GM23248 (cell line): ENCODE results near the gene TRAF5. TPM values are rescaled to one million over a fixed set of nuclear protein-coding genes. Genes with fewer than 3 reads are reported as not detected.
"Not testable (repeated sequence)": the region's sequence is repeated elsewhere in the genome, so short reads cannot be mapped to it uniquely, and the experiment has no call there.

Source experiments
- DNase-seq: peaks from one replicate; pipeline ENCODE4 v3.0.0-alpha.2; 2015
- H2AFZ ChIP-seq: fragments of 200-600 bp; sonication (generic); 2 replicates; pipeline ENCODE4 v1.6.1; 2016; ENCODE audit warnings: antibody characterized with exemption
- H3F3A ChIP-seq: fragments of 200-600 bp; sonication (generic); 2 replicates; pipeline ENCODE4 v1.6.1; 2016; ENCODE audit warnings: mild to moderate bottlenecking, antibody characterized with exemption, mixed run types; ENCODE audit not compliant: insufficient read depth
- H3K27ac ChIP-seq: fragments of 200-600 bp; sonication (generic); 2 replicates; pipeline ENCODE4 v1.5.1; 2016; ENCODE audit warnings: mild to moderate bottlenecking
- H3K27me3 ChIP-seq: fragments of 200-600 bp; sonication (generic); replicated peaks from 2 replicates; pipeline ENCODE4 v1.6.1; 2016; ENCODE audit warnings: mild to moderate bottlenecking; ENCODE audit not compliant: insufficient read depth
- H3K36me3 ChIP-seq: fragments of 200-600 bp; sonication (generic); 2 replicates; pipeline ENCODE4 v1.6.1; 2016; ENCODE audit warnings: low read depth, mild to moderate bottlenecking
- H3K4me1 ChIP-seq: fragments of 200-600 bp; sonication (generic); 2 replicates; pipeline ENCODE4 v1.6.1; 2016; ENCODE audit warnings: mild to moderate bottlenecking; ENCODE audit not compliant: insufficient read depth
- H3K4me2 ChIP-seq: fragments of 200-600 bp; sonication (generic); one replicate; pipeline ENCODE4 v1.6.1; 2016; ENCODE audit warnings: mild to moderate bottlenecking; ENCODE audit not compliant: unreplicated experiment
- H3K4me3 ChIP-seq: fragments of 200-600 bp; sonication (generic); 2 replicates; pipeline ENCODE4 v1.5.1; 2016; ENCODE audit warnings: mild to moderate bottlenecking
- H3K79me2 ChIP-seq: fragments of 200-600 bp; sonication (generic); 2 replicates; pipeline ENCODE4 v1.6.1; 2016; ENCODE audit warnings: mild to moderate bottlenecking; ENCODE audit not compliant: insufficient read depth
- H3K9ac ChIP-seq: fragments of 200-600 bp; sonication (generic); 2 replicates; pipeline ENCODE4 v1.6.1; 2016; ENCODE audit warnings: mild to moderate bottlenecking
- H3K9me2 ChIP-seq: fragments of 200-600 bp; sonication (generic); 2 replicates; pipeline ENCODE4 v1.6.1; 2016; ENCODE audit warnings: mixed run types, mild to moderate bottlenecking, moderate library complexity; ENCODE audit not compliant: insufficient read depth
- H3K9me3 ChIP-seq: fragments of 200-600 bp; sonication (generic); one replicate; pipeline ENCODE4 v1.6.1; 2017; ENCODE audit warnings: low read depth
- H4K20me1 ChIP-seq: fragments of 200-600 bp; sonication (generic); 2 replicates; pipeline ENCODE4 v1.6.0; 2016; ENCODE audit not compliant: insufficient read depth
- EZH2 ChIP-seq: fragments of 200-600 bp; sonication (generic); IDR thresholded peaks from 2 replicates; pipeline ENCODE4 v1.6.1; 2018; ENCODE audit warnings: antibody characterized with exemption, mild to moderate bottlenecking; ENCODE audit not compliant: insufficient read depth, poor library complexity, severe bottlenecking
- EZH2phosphoT487 ChIP-seq: fragments of 200-600 bp; sonication (generic); IDR thresholded peaks from 2 replicates; pipeline ENCODE4 v1.6.1; 2018; ENCODE audit warnings: antibody characterized with exemption, moderate library complexity, mild to moderate bottlenecking, low read depth; ENCODE audit not compliant: insufficient read depth
- WGBS, 2 experiments: methylation state at CpG; one replicate each; pipeline ENCODE4 v1.1.6; 2015 to 2017; ENCODE audit warnings: low lambda C conversion rate in 2 of 2, low coverage in 1 of 2; ENCODE audit errors: missing lambda C conversion rate in 2 of 2; 5-methylcytosine and 5-hydroxymethylcytosine counted together
- in situ Hi-C: fragments of 300-500 bp; cut with MboI; formaldehyde crosslinking; loops from 2 replicates; pipeline ENCODE4 v1.15.0; 2020
- polyA plus RNA-seq: library from polyadenylated mRNA; unstranded; fragments of >200 nt; fragmentation: Nextera tagmentation; extraction: Ambion mirVana; gene quantifications from 2 replicates; pipeline ENCODE4 v1.2.1, GENCODE V29; 2016
- total RNA-seq: library from RNA; depleted of rRNA; stranded (reverse); fragments of >200 nt; shearing (Covaris generic); gene quantifications from 2 replicates; pipeline ENCODE4 v1.2.3, GENCODE V29; 2014

TRAF5 gene
- total and polyA plus RNA-seq, 2 experiments from 2014 or later = 5.7 to 7.7 TPM

DNA sequence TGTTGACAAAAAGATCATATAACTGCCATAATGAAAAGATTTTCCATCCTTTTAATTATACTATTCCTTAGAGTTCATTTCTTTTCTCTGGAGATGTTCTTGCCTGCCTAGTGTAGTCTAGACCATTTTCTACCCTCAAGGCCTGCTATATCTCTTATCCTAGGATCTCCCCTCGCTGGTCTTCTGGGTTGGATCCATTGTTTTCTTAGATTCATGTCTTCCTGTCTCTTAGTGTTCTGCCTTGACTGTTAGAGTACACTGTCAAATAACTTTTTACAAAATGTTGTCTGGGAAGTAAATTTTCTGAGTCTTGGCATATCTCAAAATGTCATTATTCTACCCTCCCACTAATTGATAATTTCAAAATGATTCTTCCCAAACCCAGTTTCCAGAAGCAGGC, 66.6 kb downstream of the TRAF5 start:
- no peak for DNase-seq
- no peak overlapping the region for H3K4me3 ChIP-seq
- no peak overlapping the region for H2AFZ ChIP-seq
- no peaks in the 10 kb centered on the region for H3K9me3 ChIP-seq
- H3K4me1 ChIP-seq = no peaks in the 10 kb centered on the region
- no peak overlapping the region for H3K9ac ChIP-seq
- 0 out of 2 replicates have a peak, but pooled peaks cover 4% of the 10 kb centered on the region for H3K36me3 ChIP-seq
- TF ChIP-seq EZH2phosphoT487 (no peak), EZH2 (no peak)
- in situ Hi-C loops = no loop called here
- no peaks in the 10 kb centered on the region for H4K20me1 ChIP-seq
- whole genome bisulfite sequencing, 2 experiments = 61 to 64% methylated on average over 1 of the region's 1 CpG
- no peaks in the 10 kb centered on the region for H3K9me2 ChIP-seq
- no peaks in the 10 kb centered on the region for H3K27me3 ChIP-seq
- H3K4me2 ChIP-seq = no peak overlapping the region
- H3K27ac ChIP-seq = no peak overlapping the region
- no peaks in the 10 kb centered on the region for H3K79me2 ChIP-seq
- H3F3A ChIP-seq = no peaks in the 10 kb centered on the region

DNA sequence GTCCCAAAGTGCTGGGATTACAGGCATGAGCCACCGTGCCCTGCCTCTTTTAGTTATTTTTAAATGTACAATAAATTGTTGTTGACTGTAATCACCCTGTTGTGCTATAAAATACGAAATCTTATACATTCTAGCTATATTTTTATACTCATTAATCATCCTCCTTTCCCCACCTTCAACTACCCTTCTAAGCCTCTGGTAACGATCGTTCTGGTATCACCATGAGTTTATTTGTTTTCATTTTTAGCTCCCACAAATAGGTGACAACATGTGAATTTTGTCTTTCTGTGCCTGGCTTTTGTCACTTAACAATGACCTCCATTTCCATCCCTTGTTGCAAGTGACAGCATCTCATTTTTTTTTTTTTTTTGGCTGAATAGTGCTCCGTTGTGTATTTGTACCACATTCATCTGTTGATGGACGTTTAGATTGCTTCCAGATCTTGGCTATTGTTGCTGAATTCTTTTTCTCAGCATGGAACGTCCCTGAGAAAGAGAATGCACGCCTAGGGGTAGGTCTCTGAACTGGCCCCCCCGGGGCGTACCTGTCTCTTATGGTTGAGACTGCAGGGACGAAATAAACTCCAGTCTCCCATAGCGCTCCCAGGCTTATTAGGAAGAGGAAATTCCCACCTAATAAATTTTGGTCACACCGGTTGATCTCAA, 71.8 kb downstream of the TRAF5 start:
- H3K36me3 ChIP-seq, H3K4me1 ChIP-seq: not testable (repeated sequence)

DNA sequence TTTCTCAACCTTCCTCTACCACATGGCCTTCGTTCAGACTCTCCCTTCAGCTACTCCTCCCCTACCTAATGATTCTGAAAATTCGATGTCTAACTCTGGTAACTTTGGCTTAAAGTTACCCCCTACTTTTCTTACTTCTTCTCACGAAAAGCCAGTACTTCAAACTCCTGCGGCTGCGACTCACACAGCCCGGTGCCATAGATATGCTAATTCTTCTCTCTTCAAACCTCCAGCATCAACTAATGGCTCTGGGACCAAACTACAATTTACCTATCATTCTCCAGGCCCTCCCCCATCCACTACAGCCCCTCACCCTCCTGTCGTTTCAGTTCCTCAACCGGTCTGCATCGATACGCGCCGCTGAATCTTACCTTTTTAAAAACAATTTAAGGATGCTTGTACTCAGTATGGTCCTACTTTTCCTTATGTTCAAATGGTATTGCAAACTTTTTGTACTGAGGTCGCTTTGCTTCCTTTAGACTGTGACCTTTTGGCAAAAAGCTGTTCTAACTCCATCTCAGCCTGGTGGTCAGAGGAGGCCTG, 73.3 kb downstream of the TRAF5 start:
- H3K4me1 ChIP-seq, H3K9me3 ChIP-seq, H3K4me3 ChIP-seq, H3K79me2 ChIP-seq, in situ Hi-C loops, H3K9me2 ChIP-seq, H2AFZ ChIP-seq, H3K9ac ChIP-seq, H3K4me2 ChIP-seq, H3K27me3 ChIP-seq, H3F3A ChIP-seq, H3K27ac ChIP-seq, DNase-seq, H4K20me1 ChIP-seq, H3K36me3 ChIP-seq: not testable (repeated sequence)
- WGBS, 2 experiments = 82 to 83% methylated on average over 13 of the region's 13 CpGs

More for the DNA sequence above, 71.8 kb downstream of the TRAF5 start:
- H4K20me1 ChIP-seq, H3K9me2 ChIP-seq, H3F3A ChIP-seq, H2AFZ ChIP-seq, H3K4me3 ChIP-seq, H3K27me3 ChIP-seq, in situ Hi-C loops, H3K79me2 ChIP-seq, H3K9me3 ChIP-seq, H3K4me2 ChIP-seq, H3K9ac ChIP-seq, H3K27ac ChIP-seq, DNase-seq: not testable (repeated sequence)
- 76% methylated on average over 13 of the region's 13 CpGs for WGBS, 2 experiments

DNA sequence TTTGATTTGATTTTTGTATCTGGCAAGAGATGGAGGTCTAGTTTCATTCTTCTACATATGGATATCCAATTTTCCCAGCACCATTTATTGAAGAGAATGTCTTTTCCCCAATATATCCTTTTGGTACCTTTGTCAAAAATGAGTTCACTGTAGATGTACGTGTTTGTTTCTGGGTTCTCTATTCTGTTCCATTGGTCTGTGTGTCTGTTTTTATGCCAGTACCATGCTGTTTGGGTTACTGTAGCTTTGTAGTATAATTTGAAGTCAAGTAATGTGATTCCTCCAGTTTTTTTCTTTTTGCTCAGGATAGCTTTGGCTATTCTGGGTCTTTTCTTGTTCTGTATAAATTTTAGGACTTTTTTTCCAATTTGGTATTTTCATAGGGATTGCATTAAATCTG, 75.1 kb downstream of the TRAF5 start:
- H3K4me2 ChIP-seq, H3K9ac ChIP-seq, H3K9me3 ChIP-seq, H3K4me3 ChIP-seq, H2AFZ ChIP-seq, H3K27me3 ChIP-seq, H3K9me2 ChIP-seq, H3K4me1 ChIP-seq, H3K36me3 ChIP-seq, H4K20me1 ChIP-seq, H3K27ac ChIP-seq, H3F3A ChIP-seq, H3K79me2 ChIP-seq, in situ Hi-C loops, DNase-seq: not testable (repeated sequence)
- 33 to 44% methylated on average over 1 of the region's 1 CpG for WGBS, 2 experiments

DNA sequence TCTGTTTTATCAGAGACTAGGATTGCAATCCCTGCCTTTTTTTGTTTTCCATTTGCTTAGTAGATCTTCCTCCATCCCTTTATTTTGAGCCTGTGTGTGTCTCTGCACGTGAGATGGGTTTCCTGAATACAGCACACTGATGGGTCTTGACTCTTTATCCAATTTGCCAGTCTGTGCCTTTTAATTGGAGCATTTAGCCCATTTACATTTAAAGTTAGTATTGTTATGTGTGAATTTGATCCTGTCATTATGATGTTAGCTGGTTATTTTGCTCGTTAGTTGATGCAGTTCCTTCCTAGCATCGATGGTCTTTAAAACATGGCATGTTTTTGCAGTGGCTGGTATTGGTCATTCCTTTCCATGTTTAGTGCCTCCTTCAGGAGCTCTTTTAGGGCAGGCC, 79.5 kb downstream of the TRAF5 start:
- in situ Hi-C loops, H3K9me2 ChIP-seq, H2AFZ ChIP-seq, H3K27ac ChIP-seq, H3K4me2 ChIP-seq, H3K27me3 ChIP-seq, H3K4me1 ChIP-seq, H3F3A ChIP-seq, H4K20me1 ChIP-seq, H3K9me3 ChIP-seq, H3K9ac ChIP-seq, H3K36me3 ChIP-seq, H3K4me3 ChIP-seq, DNase-seq, H3K79me2 ChIP-seq: not testable (repeated sequence)
- 81 to 84% methylated on average over 3 of the region's 3 CpGs for WGBS, 2 experiments

DNA sequence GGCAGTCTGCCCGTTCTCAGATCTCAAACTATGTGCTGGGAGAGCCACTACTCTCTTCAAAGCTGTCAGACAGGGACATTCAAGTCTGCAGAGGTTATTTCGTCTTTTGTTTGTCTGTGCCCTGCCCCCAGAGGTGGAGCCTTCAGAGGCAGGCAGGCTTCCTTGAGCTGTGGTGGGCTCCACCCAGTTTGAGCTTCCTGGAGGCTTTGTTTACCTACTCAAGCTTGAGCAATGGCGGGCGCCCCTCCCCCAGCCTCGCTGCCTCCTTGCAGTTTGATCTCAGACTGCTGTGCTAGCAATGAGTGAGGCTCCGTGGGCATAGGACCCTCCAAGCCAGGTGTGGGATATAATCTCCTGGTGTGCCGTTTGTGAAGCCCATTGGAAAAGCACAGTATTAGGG, 81.1 kb downstream of the TRAF5 start:
- H3F3A ChIP-seq, H3K79me2 ChIP-seq, H3K4me3 ChIP-seq, H3K27me3 ChIP-seq, H3K9me2 ChIP-seq, H3K4me2 ChIP-seq, H2AFZ ChIP-seq, H3K9ac ChIP-seq, H3K36me3 ChIP-seq, H3K4me1 ChIP-seq, H3K9me3 ChIP-seq, H4K20me1 ChIP-seq, DNase-seq, H3K27ac ChIP-seq, in situ Hi-C loops: not testable (repeated sequence)
- WGBS, 2 experiments = 80 to 85% methylated on average over 7 of the region's 7 CpGs
